HUES48 (cell line): ENCODE data around the gene LEMD2.
A peak's percentile ranks its signal among the peaks of the same experiment; 100 is the strongest.

Experiments
- H3K27ac ChIP-seq: one replicate; pipeline ENCODE4 v1.7.0; 2013; ENCODE audit warnings: low read depth, low read length, inconsistent platforms
- H3K27me3 ChIP-seq: 2 replicates; pipeline ENCODE4 v1.6.1; 2013; ENCODE audit warnings: mild to moderate bottlenecking, low read length; ENCODE audit not compliant: control insufficient read depth, insufficient read depth
- H3K36me3 ChIP-seq: 2 replicates; pipeline ENCODE4 v1.6.1; 2013; ENCODE audit warnings: low read length; ENCODE audit not compliant: control insufficient read depth, insufficient read depth
- H3K4me1 ChIP-seq: 2 replicates; pipeline ENCODE4 v1.6.1; 2013; ENCODE audit warnings: mild to moderate bottlenecking, low read length; ENCODE audit not compliant: control insufficient read depth, insufficient read depth
- H3K4me3 ChIP-seq: 2 replicates; pipeline ENCODE4 v1.5.1; 2013; ENCODE audit warnings: mild to moderate bottlenecking, low read depth, low read length
- H3K9ac ChIP-seq: 2 replicates; pipeline ENCODE4 v1.6.1; 2013; ENCODE audit warnings: mild to moderate bottlenecking, low read depth, low read length, moderate library complexity
- H3K9me3 ChIP-seq: 2 replicates; pipeline ENCODE4 v1.6.1; 2013; ENCODE audit warnings: low read length; ENCODE audit not compliant: control insufficient read depth, insufficient read depth

LEMD2 gene

GRCh38 chr6:33751771-33752645 lies 36.9 kb downstream of the LEMD2 start:
- H3K27ac ChIP-seq = no peak overlapping the region
- H3K4me1 ChIP-seq = peaks cover under 1% of the 10 kb centered on the region; the same call in 1 of the 2 replicates
- no peaks in the 10 kb centered on the region for H3K36me3 ChIP-seq
- H3K4me3 ChIP-seq = no peak overlapping the region
- no peaks in the 10 kb centered on the region; the same call in 1 of the 2 replicates for H3K27me3 ChIP-seq
- H3K9ac ChIP-seq = no peak overlapping the region
- H3K9me3 ChIP-seq = no peaks in the 10 kb centered on the region

- Histone ChIP-seq H3K9me3 (no peaks in the 10 kb centered on the region), H3K4me3 (no peak overlapping the region), H3K27me3 (no peaks in the 10 kb centered on the region; the same call in 1 of the 2 replicates), H3K4me1 (peaks cover 17% of the 10 kb centered on the region), H3K27ac (no peak overlapping the region), H3K36me3 (no peaks in the 10 kb centered on the region), H3K9ac (no peak overlapping the region)
Observed at GRCh38 chr6:33750244-33750991, 38.5 kb downstream of the LEMD2 start.

DNA sequence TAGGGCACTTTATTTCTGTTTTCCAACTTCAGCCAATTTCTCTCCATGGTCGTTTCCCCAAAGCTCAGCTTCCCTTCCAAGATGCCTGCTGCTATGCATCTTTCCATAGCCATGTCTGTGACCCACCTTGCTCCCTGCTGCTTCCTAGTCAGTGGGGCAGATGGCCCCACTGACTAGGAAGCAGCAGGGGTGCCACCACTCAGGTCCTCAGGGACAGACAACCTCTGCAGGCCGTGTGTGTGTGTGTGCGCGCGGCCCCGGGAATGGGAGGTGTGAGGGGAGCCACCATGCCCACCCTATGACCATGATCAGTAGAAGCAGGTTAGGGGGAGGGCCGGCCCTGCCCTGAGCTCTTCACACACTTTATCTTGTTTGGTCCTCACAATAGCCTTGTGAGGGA lies 39.5 kb downstream of the LEMD2 start:
- Histone ChIP-seq H3K27ac (no peak overlapping the region), H3K4me1 (peaks cover 23% of the 10 kb centered on the region)

GRCh38 chr6:33748841-33749240 lies 40.1 kb downstream of the LEMD2 start:
- H3K36me3 ChIP-seq = no peaks in the 10 kb centered on the region
- H3K9ac ChIP-seq = no peak overlapping the region
- no peaks in the 10 kb centered on the region; the same call in 1 of the 2 replicates for H3K27me3 ChIP-seq
- no peak overlapping the region for H3K27ac ChIP-seq
- no peaks in the 10 kb centered on the region for H3K9me3 ChIP-seq
- H3K4me3 ChIP-seq = no peak overlapping the region
- peaks cover 25% of the 10 kb centered on the region for H3K4me1 ChIP-seq

More for the DNA sequence above, 39.5 kb downstream of the LEMD2 start:
- Histone ChIP-seq H3K27me3 (no peaks in the 10 kb centered on the region; the same call in 1 of the 2 replicates), H3K9me3 (no peaks in the 10 kb centered on the region), H3K9ac (no peak overlapping the region), H3K4me3 (no peak overlapping the region), H3K36me3 (no peaks in the 10 kb centered on the region)

- Histone ChIP-seq H3K27me3 (no peaks in the 10 kb centered on the region; the same call in 1 of the 2 replicates), H3K4me3 (no peak overlapping the region), H3K9ac (no peak overlapping the region), H3K27ac (no peak overlapping the region), H3K36me3 (no peaks in the 10 kb centered on the region), H3K4me1 (peaks cover 25% of the 10 kb centered on the region), H3K9me3 (no peaks in the 10 kb centered on the region)
Observed at GRCh38 chr6:33747823-33748222, 41.1 kb downstream of the LEMD2 start.

- Histone ChIP-seq H3K9ac (no peak within 1 kb of the TSS), H3K9me3 (no peaks in the 10 kb centered on the region), H3K36me3 (no peaks in the 10 kb centered on the region), H3K27me3 (no peaks in the 10 kb centered on the region; the same call in 1 of the 2 replicates), H3K4me1 (peaks cover 25% of the 10 kb centered on the region), H3K27ac (no peak within 1 kb of the TSS), H3K4me3 (no peak within 1 kb of the TSS)
Observed at GRCh38 chr6:33746651-33747100, 42.3 kb downstream of the LEMD2 start, which contains the start of gene IP6K3. TSS of gene IP6K3 (minus strand) at chr6:33746905. CDS start at chr6:33735476, 11,429 bp downstream.

DNA sequence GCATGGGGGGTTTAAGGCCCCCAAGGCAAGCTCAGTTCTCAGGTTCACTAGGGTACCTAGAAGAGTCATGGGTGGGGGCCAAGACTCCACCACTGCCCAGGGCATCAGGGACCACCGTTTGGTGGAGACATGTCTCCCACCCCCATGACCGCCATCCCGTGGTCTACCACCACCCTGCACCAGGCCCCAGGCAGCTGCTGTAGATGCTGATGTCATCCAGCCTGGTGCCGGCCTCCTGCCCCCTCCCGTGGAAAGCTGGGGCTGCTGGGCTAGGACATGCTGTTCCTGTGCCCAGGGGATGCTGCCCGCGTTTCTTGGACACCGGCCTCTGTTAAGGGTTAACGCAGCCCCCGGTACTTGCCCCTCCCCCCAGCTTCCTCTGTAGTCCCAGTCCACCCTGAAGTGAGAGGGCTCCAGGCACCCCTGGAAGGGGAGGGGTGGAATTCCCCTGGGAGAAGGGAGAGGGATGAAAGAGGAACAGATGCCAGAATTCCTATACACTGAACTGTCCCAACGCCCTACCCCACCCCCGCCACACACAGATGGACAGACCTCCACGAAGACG lies 42.8 kb downstream of the LEMD2 start:
- Histone ChIP-seq H3K36me3 (no peaks in the 10 kb centered on the region), H3K4me1 (peaks cover 25% of the 10 kb centered on the region), H3K4me3 (no peak overlapping the region), H3K9me3 (no peaks in the 10 kb centered on the region), H3K27ac (no peak overlapping the region), H3K9ac (no peak overlapping the region), H3K27me3 (no peaks in the 10 kb centered on the region; the same call in 1 of the 2 replicates)

GRCh38 chr6:33745548-33745947 lies 43.4 kb downstream of the LEMD2 start:
- no peak overlapping the region for H3K9ac ChIP-seq
- no peaks in the 10 kb centered on the region for H3K36me3 ChIP-seq
- H3K4me3 ChIP-seq = no peak overlapping the region
- peak overlapping the region; percentile 24 for H3K27ac ChIP-seq
- no peaks in the 10 kb centered on the region; the same call in 1 of the 2 replicates for H3K27me3 ChIP-seq
- no peaks in the 10 kb centered on the region for H3K9me3 ChIP-seq
- peaks cover 25% of the 10 kb centered on the region for H3K4me1 ChIP-seq

GRCh38 chr6:33744895-33745546 lies 43.9 kb downstream of the LEMD2 start:
- H3K4me3 ChIP-seq = no peak overlapping the region
- H3K27me3 ChIP-seq = no peaks in the 10 kb centered on the region; the same call in 1 of the 2 replicates
- H3K9ac ChIP-seq = no peak overlapping the region
- H3K36me3 ChIP-seq = no peaks in the 10 kb centered on the region
- H3K9me3 ChIP-seq = no peaks in the 10 kb centered on the region
- peaks cover 25% of the 10 kb centered on the region for H3K4me1 ChIP-seq
- peak overlapping the region; percentile 24 for H3K27ac ChIP-seq
